ENCODE measurements around the gene CLIC4.

Gene CLIC4

GRCh38 chr1:24859063-24860010 is 114.1 kb downstream of the CLIC4 start:
- DNase-seq (ENCODE audit: low spot score), result no peak

GRCh38 chr1:24860841-24861240 is 115.6 kb downstream of the CLIC4 start:
- no peak for DNase-seq (ENCODE audit: low spot score)

GRCh38 chr1:24861821-24862727 is 116.8 kb downstream of the CLIC4 start:
- DNase-seq (ENCODE audit: low spot score), result no peak

- no peak for DNase-seq (ENCODE audit: low spot score)
Observed at GRCh38 chr1:24862775-24863483, 117.7 kb downstream of the CLIC4 start.

- DNase-seq (ENCODE audit: low spot score), result no peak
Observed at GRCh38 chr1:24864370-24864777, 119.1 kb downstream of the CLIC4 start.

GRCh38 chr1:24865168-24865567 is 119.9 kb downstream of the CLIC4 start:
- no peak for DNase-seq (ENCODE audit: low spot score)

- no peak for DNase-seq (ENCODE audit: low spot score)
Observed at GRCh38 chr1:24865587-24865986, 120.3 kb downstream of the CLIC4 start.

- no peak for DNase-seq (ENCODE audit: low spot score)
Observed at GRCh38 chr1:24866211-24867083, 121.2 kb downstream of the CLIC4 start.

- DNase-seq (ENCODE audit: low spot score), result no peak
Observed at GRCh38 chr1:24867084-24867870, 122.0 kb downstream of the CLIC4 start.

- no peak for DNase-seq (ENCODE audit: low spot score)
Observed at GRCh38 chr1:24868016-24868875, 123.0 kb downstream of the CLIC4 start.

GRCh38 chr1:24870551-24871195 is 125.4 kb downstream of the CLIC4 start:
- no peak for DNase-seq (ENCODE audit: low spot score)

- no peak for DNase-seq (ENCODE audit: low spot score)
Observed at GRCh38 chr1:24871306-24871901, 126.2 kb downstream of the CLIC4 start.

- no peak for DNase-seq (ENCODE audit: low spot score)
Observed at GRCh38 chr1:24872061-24872850, 127.0 kb downstream of the CLIC4 start.

- no peak for DNase-seq (ENCODE audit: low spot score)
Observed at GRCh38 chr1:24873148-24873547, 127.9 kb downstream of the CLIC4 start.

- DNase-seq (ENCODE audit: low spot score), result no peak
Observed at GRCh38 chr1:24874056-24874455, 128.8 kb downstream of the CLIC4 start.

- no peak for DNase-seq (ENCODE audit: low spot score)
Observed at GRCh38 chr1:24874611-24875234, 129.5 kb downstream of the CLIC4 start.

- no peak for DNase-seq (ENCODE audit: low spot score)
Observed at GRCh38 chr1:24875257-24875656, 130.0 kb downstream of the CLIC4 start.
